Fibroblast of skin of left quadriceps (primary cell): Measurements from ENCODE around the gene ATAD5.
"Not testable (repeated sequence)": the region's sequence is repeated elsewhere in the genome, so short reads cannot be mapped to it uniquely, and the experiment has no call there.

ENCODE experiments used
- DNase-seq, 2 experiments: peaks; one replicate each; pipeline ENCODE4 v3.0.0-alpha.2; 2013; ENCODE audit warnings: low read depth in 2 of 2

Gene ATAD5

DNA sequence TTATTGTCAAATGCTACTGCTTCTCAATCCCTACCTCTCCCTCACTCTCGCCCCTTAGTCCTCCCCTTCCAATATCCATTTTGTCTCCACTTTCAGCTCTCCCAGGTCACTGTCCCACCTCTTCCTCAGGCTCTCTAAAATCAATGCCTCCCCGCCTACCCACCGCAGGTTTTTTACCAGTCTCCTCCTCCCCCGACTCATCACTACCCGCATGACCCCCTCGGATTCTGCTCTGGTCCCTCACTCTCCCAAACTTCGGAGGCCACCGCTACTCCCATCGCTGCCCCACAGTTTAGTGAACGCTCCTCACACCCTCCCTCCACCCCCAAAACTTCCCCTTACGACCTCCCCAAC lies 7.8 kb upstream of the ATAD5 start:
- no peak for DNase-seq

DNA sequence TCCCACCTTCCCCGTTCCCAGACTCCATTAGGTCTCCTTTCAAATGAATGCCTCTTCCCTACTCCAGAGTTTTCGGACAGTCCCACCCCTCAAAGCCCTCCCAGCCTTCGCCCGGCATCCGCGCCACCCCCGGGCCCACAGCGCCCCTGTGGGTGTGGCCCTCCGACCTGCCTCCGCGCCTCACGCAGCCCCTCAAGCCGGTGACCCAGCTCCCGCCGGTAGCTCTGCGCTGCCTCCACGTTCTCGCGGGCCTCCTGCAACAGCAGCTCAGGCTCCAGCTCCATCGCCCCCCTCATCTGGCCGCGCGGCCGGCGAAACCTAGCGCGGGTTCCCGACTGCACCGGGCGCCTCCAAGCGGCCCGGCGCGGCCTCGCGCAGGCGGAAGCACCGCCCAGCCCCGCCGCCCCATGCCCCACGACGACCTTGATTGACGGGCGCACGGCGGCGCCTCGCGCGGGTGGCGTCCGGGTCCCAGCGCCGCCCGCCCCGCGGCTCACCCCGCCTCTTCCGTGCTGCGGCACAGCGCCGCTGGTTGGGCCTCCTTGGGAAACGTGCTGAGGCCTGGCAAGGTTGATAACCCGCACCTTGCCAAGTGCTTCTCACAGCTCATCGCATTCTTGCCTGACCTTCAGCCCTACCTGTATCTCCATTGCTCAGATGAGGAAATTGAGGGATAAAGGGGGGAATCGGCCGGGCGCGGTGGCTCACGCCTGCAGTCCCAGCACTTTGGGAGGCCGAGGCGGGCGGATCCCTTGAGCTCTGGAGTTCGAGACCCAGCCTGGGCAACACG lies 7.2 kb upstream of the ATAD5 start, which contains the start of gene CRLF3:
Gene CRLF3, minus strand, starts transcription at position 337 of the 790 bp plus-strand sequence. Its CDS starts 41 bp downstream, at position 296.
- DNase-seq = peak; percentile 76 to 80

DNA sequence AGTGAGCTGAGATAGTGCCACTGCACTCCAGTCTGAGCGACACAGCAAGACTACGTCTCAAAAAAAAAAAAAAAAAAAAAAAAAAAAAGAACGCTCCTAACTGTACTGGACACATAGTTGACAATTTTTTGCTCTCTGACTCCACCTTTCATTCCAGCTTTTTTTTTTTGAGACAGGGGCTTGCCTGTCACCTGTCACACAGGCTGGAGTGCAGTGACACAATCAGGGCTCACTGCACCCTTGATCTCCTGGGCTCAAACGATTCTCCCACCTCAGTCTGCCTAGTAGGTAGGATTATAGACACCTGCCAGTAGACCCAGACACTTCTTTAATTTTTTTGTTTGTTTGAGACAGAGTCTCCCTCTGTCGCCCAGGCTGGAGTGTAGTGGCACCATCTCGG lies 4.7 kb upstream of the ATAD5 start:
- no peak for DNase-seq

DNA sequence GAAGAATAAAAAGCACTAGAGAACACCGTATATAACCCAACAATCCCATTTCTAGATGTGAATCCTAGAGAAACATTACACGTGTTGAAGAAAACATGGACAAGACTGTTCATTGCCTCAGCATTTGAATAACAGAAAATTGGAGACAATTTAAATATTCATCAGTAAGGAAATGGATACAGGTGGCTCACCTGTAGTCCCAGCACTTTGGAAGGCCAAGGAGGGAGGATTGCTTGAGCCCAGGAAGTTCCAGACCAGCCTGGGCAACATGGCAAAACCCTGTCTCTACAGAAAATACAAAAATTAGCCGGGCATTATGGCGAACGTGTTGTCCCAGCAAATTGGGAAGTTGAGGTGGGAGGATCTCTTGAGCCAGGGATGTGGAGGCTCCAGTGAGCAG lies 2.7 kb upstream of the ATAD5 start:
- no peak for DNase-seq

DNA sequence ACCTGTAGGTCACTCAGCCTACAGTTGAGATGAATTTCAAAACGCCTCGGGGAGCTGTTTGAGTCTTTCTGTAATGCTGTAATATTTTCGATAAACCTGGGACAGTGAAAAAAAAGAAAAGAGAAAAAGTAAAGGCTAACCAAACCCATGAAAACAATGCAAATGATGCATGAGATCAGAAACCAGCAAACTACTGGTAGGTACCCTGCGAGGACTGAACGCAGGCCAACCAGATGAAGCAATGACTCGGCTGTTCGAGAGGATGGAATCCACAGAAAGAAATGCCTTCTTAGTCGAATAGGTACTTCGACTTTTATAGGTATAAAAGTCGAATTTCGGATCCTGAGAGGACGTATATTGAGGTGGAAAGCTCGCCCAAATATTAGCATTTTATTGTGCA lies 509 bp upstream of the ATAD5 start:
- DNase-seq = no peak

DNA sequence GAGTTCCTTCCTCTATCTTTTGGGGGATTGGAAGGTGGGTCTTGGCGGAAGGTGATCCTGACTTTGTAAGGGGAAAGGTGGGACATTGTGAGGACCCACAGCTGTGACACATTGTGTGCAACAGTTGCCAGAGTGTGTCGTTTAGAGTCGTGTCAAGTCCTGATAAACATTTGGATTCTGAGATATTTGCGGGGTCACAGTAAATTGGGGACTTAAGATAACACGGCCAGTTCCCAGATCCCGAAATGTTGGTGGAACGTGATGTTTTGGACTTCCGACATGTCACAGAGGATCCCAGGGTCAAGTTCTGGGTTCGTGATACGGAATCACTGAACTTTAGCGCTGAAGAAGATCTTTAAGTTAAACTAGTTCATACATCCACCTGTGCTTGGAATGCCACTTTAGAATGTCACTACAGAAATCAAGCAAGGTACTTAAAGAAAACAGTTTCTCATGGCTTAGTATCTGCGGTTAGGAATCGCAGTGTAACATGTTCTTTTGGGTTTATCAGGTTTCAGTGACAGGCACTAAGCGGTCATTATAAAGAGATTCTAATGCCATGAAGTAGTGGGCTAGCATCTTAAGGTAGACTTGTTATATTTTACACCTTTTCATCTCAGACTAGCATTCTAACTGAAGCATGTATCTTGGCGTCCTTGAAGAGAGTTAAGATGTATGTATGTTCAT lies 815 bp downstream of the ATAD5 start:
- no peak for DNase-seq

DNA sequence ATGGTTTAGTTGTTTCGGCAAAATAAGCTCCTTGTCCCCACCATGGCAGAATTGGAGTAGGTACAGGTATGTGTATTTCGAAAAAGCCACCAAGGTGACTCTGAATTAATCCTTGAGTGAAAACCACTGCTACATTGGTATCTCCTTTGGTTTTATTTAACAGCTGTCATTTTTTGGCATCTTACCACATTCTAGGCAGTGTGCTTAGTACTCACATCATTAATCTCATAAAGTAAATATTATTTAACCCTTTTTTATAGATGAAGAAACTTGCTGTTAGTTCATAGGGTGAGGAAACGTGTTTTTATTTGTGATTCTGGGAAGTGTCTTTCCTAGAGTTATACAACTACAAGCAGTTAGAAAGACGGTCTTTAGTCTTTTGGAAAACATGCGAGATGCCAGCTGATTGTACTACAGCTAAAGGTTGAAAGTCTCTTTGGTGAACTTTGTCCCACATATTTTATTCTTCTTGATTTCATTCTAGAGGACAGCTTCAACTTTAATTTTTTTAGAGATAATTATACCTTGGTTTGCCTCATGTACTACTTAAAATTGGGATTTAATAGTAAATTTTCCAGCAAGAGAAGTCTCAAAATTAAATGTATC lies 6.5 kb downstream of the ATAD5 start:
- DNase-seq = no peak

DNA sequence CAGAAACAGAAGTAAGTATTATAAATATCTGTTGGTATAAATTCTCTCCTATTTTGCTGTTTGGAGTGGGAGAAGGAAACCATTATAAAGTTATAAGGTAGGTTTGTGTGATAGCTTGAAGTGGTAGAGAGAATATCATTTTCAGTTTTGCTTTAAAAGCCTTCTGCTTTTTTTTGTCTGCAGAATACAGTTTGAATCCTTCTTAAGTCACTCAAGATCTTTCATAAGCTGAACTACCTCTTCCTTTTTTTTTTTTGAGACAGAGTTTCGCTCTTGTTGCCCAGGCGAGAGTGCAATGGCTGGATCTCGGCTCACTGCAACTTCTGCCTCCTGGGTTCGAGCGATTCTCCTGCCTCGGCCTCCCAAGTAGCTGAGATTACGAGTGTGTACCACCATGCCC lies 9.0 kb downstream of the ATAD5 start:
- DNase-seq = no peak

DNA sequence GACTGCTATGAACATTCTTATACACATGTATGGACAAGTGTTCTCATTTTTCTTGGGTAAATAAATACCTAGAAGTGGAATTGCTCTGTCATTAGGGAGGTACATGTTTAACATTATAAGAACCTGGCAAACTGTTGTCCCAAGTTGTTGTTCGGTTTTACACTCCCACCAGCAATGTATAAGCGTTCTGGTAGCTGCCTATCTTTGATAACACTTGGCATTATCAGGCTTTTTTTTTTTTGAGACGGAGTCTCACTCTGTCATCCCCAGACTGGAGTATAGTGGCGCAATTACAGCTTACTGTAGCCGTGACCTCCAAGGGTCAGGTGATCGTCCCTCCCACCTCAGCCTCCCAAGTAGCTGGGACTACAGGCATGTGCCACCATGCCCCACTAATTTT lies 16.3 kb downstream of the ATAD5 start:
- DNase-seq = no peak

DNA sequence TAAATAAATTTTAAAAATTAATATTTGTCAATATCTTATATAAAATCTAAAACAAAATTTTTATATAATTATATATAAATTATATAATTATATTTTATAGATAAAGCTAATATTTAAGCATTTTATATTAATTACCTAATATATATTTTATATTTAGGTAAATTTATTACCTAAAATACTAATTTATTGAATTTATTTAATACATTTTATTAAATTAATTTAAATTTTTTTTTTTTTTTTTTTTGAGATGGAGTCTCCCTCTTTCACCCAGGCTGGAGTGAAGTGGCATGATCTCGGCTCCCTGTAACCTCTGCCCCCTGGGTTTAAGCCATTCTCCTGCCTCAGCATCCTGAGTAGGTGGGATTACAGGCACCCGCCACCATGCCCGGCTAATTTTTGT lies 22.4 kb downstream of the ATAD5 start:
- no peak for DNase-seq

DNA sequence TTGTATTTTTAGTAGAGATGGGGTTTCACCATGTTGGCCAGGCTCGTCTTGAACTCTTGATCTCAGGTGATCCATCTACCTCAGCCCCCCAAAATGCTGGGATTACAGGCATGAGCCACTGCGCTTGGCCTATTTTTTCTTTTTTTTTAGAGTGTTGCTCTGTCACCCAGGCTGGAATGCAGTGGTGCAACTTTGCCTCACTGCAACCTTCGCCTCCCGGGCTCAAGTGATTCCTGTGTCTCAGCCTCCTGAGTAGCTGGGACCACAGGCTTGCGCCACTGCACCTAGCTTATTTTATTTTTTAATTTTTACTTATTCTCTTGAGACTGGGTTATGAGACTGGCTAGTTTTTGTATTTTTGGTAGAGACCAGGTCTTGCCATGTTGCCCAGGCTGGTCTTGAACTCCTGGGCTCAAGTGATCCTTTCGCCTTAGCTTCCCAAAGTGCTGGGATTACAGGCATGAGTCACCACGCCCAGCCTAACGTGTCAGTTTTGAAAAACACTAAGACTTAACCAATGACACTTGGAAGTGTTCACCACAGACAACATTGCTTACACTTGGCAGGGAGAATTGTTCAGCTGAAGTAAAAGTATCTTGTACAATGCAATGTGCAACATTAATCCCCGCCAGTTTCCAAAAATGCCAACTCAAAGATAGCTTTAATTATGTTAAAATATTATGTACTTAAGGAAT lies 26.9 kb downstream of the ATAD5 start:
- no peak for DNase-seq

DNA sequence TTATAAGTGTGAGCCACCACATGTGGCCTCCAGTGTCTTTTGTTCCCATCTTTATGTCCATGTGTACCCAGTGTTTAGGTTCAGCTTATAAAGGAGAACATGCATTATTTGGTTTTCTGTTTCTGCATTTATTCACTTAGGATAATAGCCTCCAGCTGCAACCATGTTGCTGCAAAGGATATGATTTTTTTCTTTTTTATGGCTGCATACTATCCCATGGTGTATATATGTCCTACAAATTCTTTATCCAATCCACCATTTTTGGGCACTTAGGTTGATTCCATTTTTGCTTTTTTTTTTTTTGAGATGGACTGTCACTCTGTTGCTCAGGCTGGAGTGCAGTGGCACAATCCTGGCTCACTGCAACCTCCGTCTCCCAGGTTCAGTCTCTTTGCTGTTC lies 32.9 kb downstream of the ATAD5 start:
- DNase-seq = no peak

DNA sequence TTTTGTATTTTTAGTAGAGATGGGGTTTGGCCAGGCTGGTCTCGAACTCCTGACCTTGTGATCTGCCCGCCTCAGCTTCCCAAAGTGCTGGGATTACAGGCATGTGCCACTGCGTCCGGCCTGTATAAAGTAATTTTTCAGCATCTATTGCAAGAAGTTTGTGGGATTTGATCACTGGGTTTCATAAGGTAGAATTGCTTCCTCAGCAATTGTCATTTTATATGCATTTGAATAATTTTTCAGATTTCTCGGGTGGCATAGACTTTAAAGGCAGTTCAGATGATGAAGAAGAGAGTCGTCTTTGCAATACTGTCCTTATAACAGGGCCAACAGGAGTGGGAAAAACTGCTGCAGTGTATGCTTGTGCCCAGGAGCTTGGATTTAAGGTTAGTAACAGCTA lies 37.2 kb downstream of the ATAD5 start:
- DNase-seq = no peak

DNA sequence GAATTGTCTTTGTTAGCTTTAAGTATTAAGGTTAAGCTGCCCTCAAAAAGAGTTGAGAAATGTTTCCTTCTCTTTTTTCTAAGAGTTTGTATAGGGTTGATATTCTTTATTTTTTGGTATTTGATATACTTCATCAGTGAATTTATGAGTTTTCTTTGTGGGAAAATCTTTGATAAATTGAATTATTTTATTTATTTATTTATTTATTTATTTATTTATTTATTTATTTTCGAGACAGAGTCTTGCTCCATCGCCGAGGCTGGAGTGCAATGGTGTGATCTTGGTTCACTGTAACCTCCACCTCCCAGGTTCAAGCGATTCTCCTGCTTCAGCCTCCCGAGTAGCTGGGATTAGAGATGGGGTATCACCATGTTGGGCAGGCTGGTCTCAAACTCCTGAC lies 54.4 kb downstream of the ATAD5 start:
- DNase-seq = no peak

DNA sequence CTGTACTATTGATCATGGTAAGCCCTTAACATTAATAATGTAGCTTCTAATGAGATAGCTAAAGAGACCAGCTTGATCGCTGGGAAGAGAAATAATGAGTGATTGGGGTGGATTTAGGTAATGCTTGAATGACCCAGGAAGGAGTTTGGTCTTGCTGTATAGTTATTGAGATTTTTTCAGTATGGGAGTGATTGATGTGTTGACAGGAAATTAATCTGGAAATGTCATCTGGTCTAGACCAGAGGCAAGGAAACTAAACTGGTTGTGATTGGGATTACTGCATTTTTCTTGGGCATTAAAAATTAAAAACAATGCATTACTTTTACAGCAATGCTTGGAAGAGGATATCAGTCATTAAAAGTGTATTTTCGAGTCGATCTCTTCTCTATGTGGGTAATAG lies 62.5 kb downstream of the ATAD5 start:
- no peak for DNase-seq

DNA sequence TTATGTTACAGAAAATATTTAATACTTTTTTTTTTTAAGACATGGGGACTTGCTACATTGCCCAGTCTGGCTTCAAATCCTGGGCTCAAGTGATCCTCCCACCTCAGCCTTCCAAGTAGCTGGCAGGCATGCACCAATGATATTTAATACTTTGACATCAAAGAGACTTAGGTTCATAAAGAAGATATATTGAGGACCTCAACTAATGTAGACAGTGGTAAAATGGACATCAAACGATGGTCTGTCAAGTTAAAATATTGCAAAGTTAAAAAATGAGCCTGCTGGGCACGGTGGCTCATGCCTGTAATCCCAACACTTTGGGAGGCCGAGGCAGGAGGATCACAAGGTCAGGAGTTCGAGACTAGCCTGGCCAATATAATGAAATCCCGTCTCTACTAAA lies 65.5 kb downstream of the ATAD5 start:
- no peak for DNase-seq

DNA sequence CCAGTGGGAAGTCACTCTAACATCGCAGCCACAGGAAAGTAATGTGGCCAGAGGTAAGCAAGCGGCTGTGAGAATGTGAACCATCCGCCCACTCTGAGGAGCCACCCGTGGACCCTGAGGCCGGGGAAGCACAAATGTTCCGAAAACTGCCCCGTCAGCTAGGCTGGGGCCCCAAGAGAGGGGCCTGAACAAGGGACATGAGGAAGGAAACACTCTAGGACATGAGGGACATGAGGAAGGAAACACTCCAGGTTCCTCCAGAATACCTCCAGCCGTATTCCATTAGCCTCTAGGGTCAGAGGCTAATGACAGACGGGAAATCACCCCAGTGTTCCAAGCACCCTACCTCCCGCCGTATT lies 74.0 kb downstream of the ATAD5 start:
- no peak for DNase-seq

DNA sequence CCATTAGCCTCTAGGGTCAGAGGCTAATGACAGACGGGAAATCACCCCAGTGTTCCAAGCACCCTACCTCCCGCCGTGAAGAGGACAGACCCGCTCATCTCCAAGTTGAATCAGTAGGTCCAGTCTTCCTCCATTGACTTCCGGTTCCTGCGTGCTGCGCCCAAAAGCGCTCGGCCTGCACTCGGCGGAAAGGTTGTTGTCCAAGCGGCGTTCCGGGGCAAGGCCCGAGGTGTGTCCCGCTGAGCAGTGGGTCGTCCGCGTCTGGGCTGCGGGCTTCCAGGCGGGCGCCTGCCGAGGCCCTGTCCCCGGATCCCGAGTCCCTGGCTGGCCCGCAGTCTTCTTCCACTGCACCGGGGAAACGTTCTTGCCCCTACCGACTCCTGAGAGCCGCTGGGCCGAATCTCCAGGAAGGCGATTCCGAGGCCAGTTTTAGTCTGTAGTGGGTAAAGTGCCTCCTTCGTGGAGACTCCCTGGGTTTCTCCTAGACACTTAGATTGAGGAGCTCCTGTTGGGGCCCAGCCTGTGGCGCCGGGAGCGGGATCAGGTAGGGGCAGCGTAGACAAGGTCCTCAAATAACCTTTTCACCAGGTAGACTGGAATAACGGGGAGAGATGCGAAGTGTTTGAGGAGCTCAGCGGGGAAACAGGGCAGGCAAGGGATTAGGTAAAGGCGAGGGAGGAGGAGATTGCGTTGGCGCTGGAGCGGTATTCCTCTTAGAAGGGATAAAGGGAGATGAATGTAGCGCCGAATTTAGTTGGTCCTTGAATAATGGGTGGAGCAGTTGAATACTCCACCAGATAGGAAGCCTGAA lies 74.5 kb downstream of the ATAD5 start, which contains the start of gene TEFM:
Gene TEFM, minus strand, starts transcription at position 138 of the 811 bp plus-strand sequence. Its CDS starts 40 bp downstream, at position 98.
- DNase-seq = peak; percentile 80 to 82

DNA sequence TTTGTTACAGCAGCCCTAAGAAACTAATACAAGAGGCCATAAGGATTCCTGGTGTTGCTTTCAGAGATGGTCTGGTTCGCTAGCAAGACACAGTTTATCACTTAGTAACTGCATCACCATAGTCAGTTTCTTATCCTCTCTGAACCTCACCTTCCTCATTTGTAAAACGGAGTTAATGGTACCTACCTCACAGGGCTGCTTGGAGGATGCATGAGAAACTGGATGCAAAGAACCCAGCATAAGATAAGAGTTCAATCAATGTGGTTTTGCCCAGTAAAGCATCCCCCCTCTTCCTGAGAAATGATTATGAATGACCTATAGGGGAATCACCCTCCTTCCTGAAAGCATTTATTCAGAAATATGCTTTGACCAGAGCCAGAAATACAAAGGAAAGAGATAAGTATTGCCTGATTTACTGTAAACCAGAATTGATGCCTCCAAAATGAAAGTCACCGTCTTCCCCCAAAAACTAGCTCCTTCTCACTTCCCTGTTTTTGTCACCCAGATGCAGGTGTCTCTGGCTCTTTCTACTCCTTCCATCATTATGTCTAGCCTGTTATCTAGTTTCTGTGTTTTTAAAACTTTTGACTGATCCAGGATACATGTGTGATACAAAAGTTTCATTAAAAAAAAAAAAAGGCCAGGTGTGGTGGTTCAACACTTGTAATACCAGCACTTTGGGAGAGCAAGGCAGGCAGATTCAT lies 77.1 kb downstream of the ATAD5 start:
- no peak for DNase-seq

DNA sequence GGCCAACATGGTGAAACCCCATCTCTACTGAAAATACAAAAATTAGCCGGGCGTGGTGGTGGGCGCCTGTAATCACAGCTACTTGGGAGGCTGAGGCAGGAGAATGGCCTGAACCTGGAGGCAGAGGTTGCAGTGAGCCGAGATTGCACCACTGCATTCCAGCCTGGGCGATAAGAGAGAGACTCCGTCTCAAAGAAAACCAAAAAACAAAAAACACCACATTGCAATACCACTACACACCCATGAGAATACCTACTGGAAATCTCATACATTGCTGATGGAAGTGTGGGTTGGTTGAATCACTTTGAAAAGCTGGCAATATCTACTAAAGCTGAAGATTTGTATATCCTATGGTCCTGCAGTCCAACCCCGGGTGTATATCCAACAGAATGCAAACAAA lies 78.4 kb downstream of the ATAD5 start:
- DNase-seq = not testable (repeated sequence)

DNA sequence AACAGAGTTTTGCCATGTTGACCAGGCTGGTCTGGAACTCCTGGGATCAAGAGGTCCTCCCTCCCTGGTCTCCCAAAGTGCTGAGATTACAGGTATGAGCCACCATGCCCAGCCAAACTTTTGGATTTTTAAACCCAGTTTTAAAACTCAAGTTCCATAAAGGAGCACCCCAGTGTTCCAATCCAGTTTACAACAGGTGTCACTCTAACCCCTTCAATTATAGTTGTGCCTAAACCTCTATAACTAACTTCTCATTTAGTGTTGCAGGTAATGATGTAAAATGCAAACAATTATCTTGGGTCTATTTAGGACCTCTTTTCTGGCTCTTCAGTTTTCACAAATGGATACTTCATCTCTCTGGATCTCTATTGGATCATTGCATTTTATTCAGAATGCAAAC lies 82.2 kb downstream of the ATAD5 start:
- DNase-seq = no peak
